Hematopoietic multipotent progenitor cell (in vitro differentiated cells): ENCODE measurements around the gene GCLC. TPM values are rescaled to one million over a fixed set of nuclear protein-coding genes. Genes with fewer than 3 reads are reported as not detected.
A peak's percentile ranks its signal among the peaks of the same experiment; 100 is the strongest.
"Not testable (repeated sequence)": the region's sequence is repeated elsewhere in the genome, so short reads cannot be mapped to it uniquely, and the experiment has no call there.

Source experiments
- DNase-seq, 3 donors: peaks; one replicate each; pipeline ENCODE4 v3.0.0-alpha.2; 2011 to 2015; ENCODE audit warnings: low read depth in 2 of 3, low spot score in 2 of 3
- total RNA-seq: library from RNA; depleted of rRNA; stranded (reverse); fragments of >200 nt; gene quantifications from one replicate; pipeline ENCODE4 v1.2.3, GENCODE V29; 2012

The GCLC gene
- total RNA-seq, 1 donor, result 16.2 TPM

DNA sequence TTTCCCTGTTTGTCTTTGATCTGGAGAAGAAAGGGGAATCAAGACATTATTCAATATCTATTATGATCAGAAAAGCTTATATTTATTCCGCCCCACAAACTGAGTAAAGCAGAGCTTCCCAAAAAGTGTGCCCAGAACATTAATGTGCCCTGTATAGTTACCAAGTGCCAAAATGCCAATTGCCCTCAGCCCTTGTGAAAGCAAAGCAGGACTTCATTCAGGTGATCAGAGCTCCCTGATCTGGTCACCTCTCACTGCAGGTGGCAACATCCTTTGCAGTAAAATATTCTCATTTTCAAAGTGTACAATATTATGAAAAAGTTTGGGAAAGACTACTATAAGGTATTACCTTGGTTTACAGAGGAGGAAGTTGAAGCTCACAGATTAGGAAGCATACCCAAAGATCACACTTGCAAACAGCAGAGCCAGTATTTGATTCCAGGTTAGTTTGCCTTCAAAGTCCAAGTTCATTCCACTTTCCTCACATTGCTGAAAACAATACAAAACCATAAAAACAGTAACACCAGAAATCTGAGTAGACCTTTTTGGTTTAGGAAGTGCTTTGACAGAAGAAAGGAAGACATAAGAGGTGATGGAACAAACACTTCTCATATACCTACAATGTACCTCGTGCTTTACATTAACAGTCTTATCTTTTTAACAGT lies 19.6 kb upstream of the GCLC start:
- no peak for DNase-seq

DNA sequence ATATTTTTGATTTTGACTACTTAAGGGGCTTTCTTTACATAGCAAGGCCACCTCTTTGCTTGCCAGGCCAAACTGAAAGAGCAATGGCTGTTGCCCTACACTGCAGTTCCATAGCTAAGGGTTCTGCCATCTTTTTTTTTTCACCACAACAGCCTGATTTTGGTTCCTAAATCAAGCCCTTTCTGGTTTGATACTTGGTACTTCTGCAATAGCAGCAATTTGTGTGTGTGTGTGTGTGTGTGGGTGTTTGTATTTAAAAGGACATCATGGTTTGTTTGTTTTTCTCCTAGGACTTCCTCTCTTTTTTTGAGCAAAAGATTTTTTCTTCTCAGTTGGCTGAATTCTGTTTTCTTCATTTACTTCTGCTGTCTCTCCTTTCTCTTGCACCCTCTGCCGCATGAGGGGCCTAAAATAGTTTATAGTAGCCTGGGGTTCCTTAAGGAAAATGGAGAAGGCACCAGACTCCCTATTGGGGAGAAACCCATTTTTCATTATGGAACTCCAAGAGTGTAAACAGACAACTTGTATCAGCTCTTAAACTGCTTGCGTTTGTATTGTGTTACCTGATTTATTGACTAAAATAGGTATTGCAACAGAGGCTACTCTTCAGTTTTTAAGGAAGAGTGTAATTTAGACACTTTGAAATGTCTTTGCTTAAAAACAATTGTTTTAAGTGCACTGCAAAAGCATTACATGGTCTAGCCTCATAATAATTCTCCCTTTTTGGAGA lies 12.2 kb upstream of the GCLC start:
- no peak for DNase-seq

DNA sequence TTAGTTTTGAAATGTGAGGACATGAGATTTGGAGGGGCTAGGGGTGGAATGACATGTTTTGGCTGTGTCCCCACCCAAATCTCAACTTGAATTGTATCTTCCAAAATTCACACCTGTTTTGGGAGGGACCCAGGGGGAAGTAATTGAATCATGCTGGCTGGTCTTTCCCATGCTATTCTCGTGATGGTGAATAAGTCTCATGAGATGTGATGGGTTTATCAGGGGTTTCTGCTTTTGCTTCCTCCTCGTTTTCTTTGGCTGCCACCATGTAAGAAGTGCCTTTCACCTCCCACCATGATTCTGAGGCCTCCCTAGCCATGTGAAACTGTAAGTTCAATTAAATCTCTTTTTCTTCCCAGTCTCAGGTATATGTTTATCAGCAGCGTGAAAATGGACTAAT lies 8.7 kb upstream of the GCLC start:
- not testable (repeated sequence) for DNase-seq

DNA sequence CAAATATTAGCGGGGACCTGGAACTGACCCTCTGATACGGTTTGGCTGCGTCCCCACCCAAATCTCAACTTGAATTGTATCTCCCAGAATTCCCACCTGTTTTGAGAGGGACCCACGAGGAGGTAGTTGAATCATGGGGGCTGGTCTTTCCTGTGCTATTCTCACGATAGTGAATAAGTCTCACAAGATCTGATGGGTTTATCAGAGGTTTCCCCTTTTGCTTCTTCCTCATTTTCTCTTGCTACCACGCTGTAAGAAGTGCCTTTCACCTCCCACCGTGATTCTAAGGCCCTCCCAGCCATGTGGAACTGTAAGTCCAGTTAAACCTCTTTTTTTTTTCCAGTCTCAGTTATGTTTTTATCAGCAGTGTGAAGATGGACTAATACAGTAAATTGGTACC lies 6.8 kb upstream of the GCLC start:
- DNase-seq, result peak in 2 of 3 donors; percentile 24 to 55

DNA sequence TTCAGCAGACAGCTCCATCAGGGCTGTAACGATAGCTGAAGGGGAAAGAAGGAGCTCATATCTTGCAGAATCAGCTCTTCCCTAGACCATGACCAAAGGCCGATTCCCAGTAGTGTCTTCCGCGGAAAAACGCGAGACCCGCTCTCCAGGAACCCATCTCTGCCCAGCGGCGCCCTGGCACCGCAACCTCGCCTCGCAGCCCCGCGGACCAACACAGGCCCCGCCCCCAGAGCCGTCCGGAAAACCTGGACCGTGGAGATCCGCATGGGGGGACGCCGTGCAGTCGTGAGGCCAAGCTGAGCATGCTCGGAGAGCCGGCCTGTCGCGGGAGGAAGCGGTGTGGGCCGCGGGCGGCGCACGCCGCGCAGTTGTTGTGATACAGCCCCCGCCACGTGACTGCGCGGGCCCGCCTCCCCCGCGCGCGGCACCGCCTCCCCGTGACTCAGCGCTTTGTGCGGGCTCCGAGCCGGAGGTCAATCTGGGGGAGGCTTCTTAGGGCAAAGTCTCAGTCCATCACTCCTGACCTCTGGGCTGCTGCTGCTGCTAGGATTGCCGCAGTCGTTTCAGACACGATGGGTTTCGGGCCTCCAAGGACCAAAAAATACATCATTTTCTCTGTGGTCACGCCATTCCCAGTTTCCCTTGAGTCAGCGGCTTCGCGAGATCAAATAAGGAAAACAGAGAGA lies 3.1 kb upstream of the GCLC start:
- DNase-seq, result peak; percentile 72 to 98 (median 97)

DNA sequence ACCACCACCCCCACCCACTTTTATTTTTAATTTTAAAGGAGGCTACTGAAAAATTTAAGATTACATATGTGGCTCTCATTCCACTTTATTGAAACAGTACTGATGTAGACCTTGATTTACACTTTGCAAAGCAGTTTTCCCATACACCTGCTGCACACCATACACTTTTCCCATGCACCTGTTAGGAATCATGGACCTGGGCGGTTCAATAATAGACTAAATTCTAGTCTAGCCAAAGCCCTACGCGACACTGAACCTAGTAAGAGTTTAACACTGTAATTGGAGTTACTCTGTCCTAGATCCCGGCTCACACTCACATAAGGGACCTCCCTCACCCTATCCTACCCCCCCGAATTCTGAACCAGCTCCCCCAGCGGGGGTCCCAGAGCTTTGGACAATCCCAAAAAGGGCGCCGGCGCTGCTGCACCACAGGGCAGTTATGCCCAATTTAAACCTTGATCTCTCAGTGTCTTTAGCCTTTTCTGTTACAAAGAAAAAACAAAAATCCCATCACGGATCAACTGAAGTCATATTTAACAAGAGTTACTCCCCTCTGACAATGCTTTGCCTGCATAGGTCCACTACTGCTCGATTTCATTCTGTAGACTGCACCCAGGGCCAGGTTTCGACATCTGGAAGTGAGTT lies 2.4 kb upstream of the GCLC start:
- DNase-seq, result no peak

DNA sequence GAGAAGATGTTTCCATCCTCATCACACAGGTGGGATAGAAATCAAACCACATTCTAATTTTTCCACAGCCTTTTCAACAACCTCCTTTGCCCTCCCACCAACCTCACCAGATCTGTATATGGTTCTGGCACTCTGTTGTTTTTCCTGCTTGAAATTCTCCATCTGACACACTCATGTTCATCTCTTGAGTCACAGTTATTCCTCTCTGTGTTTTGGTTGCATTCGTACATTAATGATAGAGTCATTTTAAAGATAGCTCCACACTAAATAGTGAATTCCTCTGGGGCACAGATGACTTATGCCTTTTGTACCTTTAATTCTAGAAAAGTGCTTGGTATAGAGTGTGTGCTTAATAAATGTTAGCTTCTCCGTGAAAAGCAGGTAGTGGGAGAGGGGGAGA lies 1.4 kb upstream of the GCLC start:
- no peak for DNase-seq

DNA sequence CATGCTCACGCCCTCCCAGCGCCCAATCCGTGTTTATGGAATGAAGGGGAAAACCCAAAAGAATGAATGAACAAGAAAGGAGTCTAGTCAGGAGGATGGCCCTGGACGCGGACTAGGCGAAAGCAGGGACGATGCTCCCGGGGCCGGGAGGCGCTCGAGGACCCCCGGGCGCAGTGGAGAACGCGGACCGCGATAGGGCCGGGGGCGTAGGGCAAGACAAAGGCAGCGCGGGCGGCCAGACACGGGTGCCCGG lies 758 bp downstream of the GCLC start:
- peak in 1 of 3 donors; percentile 15 for DNase-seq

DNA sequence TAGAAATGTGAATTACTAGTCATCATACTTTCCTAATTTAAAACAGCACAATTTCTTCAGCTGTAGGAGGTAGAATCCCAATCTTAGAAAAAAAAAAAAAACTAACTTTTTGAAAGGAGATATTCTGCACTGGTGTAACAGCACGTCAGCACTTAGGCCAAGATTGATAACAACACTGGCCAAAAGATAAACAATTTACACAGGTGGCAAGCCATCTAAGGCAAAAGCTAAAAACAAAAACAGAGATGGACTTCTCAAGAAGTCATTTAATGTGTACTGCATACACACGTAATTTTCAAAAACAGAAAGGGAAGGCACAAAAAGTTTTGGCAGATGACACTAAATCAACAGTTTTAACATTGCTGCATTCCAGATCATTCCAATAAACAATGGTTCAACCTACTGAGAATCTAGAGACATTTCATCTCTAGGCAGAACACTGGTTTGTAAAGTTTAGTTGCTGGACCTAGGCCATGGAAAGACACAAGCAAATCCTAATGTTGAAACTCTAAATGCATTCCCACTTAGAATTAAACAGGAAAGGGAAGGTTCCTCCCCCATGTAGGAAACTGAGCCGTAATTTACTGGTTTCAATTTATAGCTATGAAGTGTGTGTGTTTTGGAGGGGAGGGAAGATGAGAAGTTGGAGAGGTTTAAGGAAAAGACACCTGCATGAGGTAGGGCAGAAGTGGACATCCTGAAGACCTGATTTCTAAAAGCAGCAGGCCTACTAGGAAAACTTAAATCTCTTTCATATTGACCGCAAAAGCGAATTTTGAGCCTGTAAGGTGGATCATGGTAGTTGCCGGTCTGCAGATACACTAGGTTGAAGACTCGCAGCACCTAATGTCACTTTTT lies 1.3 kb downstream of the GCLC start:
- DNase-seq, result no peak

DNA sequence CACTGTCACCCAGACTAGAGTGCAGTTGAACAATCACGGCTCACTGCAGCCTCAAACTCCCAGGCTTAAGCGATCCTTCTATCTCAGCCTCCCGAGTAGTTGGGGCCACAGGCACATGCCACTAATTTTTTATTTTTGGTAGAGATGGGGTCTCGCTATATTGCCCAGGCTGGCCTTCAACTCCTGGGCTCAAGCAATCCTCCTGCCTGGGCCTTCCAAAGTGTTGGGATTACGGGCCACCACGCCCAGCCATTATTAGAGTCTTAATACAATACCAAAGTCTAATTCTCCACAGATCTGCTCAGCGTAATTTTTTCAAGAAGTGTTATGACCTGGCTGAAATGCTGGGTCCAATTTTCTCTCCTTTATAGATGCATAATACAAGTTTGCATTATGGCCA lies 3.0 kb downstream of the GCLC start:
- no peak for DNase-seq

DNA sequence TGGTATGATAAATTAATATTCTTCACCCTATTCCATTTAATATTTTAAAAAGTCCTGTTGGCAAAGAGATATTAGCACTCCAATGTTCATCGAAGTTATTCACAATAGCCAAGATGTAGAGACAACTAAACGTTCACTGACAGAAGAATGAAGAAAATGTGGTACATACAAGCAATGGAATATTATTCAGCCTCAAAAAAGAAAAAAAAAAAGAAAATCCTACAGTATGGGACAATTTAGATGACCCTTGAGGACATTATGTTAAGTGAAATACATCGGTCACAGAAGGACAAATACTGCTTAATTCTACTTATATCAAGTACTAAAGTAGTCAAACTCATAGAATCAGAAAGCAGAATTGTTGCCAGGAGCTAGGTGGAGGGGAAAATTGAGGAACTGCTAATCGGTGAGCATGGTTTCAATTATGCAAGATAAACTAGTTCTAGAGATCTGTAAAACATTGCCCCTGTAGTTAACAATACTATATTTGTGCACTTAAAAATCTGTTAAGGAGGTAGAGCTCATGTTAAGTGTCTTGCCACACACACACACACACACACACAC lies 4.7 kb downstream of the GCLC start:
- no peak for DNase-seq

DNA sequence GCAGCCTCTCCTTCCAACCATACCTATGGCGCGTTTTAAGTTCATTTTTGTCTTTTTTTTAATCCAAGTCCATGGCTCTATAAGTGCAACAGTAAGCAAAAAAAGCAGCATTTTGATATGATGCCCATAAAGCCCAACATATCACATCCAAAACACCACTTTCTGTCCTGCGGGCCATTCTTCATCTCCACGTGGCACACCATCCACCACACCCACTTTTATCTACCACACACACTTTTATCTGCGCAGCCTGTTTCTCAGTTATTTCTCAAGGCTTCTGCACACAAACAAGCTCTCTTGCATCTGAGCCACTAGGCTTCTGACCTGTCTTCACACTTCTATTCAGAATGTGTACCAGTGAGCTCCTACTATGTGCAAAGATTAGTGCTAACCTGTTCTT lies 5.3 kb downstream of the GCLC start:
- no peak for DNase-seq

DNA sequence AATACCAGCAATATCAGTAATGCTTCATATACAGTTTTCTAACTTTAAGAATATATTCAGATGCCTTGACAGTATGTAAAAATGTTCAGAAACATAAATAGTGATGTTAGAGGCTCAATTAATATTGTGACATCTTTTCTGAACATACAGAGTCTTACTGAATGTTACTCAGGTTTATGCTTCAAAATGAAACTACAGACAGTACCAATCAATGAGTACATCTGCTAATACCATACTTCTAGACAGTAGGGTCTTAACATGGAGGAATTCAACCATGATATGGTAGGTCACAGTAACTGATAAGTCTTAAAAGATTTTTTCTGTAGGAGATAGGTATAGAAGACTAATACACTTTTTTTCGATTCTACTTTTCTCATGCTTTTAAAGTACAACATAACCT lies 8.3 kb downstream of the GCLC start:
- no peak for DNase-seq

DNA sequence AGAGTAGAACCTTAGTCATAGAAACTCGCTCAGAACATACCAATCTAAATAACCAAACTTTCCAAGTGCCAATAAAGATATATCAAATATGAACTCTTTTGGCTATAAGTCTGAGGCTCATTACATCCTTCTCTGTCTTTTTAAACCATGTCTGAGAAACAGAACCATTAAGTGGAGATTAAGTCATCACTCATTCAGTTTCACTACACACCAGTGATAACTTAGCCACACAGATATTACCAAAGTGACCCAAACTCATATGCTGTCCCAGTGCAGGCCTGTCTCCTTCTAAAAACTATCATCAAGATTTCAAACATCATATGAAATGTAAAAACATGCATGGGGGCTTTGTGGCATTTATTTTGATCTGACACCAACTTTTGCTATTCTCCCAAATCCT lies 12.0 kb downstream of the GCLC start:
- no peak for DNase-seq

DNA sequence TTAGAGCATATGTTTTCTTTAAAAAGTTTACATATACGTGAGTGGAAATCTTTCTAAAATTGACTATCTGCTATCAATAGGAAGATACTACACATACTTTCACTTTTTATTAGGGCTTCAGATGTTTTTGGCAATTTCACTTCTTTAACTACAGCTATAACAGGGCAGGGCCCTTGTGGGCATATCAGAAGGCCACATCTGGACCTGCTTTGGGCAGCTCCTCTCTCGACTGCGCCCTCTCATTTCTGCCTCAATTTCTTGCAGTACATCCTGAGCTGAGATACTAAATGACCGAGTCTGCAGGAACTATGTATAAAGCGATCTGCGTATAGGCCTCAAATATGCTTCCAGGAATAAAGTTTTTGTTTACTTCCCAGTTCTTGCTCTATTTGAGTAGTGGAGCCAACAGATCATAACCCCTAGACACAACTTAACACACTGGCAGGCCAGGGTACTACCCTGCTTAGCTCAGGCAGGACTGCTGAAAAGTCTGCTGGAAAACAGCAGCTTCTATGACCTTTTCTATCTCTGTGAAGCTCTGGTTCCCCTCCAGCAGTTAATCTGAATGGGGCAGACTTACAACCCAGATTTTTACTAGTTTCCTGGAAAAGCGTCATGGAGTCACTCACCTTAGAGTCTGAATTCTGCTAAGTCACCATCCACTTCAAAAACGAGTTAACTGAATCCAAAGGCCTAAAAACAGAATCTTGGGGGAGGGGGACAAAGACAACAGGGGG lies 12.7 kb downstream of the GCLC start:
- DNase-seq, result peak in 2 of 3 donors; percentile 33 to 45

DNA sequence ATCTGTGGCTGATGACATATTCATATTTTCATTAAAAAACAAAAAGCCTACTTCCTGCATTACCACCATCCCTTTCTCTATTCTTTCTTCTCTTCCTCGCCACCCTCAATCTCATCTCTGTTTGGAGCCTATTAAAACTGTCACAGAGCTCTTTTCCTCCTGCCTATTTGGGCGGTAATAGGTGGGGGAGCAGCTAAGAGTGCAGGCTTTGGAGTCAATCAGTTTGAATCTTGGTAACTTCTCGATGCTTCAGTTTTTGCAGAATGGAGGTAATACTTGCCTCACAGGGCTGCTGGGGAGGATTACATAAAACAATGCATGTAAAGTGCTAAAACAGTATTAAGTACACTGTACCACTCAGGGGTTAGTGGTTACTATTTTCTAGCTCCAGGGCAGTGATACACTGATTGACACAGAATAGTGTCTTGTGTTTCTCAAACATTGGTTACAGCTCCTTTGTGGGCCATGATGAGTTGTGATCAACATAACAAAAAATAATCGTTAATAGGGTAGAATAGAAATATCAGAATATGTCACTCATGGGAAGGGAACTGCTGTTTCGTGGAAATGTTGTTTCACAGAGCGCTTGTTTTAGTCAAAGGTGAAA lies 14.0 kb downstream of the GCLC start:
- no peak for DNase-seq

DNA sequence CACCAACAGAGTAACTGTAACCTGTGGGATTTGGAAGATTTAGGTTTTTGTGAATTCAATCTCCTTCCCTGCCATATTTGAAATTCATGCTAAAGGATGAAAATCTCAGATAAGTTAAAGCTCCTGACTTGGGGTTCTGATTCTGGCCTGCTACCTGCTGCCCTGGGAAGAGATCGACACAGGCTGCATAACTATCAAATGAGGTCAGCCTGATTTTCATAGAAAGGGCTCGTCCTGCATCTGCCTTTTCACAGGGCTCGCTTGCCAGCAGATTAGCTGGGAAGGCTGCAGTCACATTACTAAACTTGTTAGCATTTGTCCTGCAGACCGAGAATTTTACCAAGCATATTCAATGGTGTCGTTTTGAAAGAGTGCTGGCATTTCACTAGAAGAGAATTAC lies 14.6 kb downstream of the GCLC start:
- DNase-seq, result no peak

DNA sequence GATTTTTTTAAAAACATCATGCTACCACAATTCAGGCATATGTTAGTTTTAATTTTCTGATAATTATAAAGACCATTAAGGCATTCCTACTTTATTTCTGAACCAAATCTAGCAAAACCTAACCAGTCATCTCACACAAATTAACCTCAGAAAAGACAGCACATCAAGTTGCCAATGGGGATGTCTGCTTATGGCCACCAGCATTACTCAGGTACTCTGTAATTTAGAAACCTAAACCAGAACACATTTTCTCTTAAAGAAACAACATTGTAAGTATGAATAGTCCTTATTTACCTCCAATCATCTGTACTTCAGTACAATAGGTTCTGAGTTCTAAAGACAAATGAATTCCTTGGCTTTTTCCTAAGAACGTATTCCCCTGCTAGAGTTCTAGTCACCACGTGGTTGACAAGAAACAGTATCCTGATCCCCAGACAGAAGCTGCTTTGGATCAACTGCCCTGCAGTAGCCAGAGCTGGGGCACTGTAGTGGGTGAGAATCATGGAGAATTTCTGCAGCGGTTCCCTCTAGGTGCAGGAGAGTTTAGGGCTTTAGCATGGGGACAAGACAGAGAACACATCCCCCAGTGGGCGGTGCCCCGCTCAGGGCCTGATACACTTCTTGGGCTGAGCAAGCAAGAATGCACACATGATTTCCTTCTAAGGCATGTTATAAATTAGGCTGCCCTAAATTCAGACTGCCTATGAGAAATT lies 15.4 kb downstream of the GCLC start:
- DNase-seq, result no peak

DNA sequence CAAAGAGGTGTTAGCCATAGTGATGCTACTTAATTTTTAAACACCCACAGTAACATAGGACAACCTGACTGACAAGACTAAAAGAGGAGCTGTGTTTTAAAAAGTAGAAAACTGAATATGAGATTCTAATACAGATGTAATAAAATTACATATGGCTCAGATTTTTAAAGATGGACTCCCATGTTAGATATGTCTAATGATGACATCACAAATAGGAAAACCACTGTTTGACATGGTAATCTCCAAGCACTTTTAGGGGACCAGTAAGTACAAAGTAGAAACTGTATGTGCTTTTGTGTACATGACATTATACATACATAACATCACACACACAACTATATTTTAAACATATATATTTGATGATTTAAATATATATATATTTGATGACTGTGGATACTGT lies 16.8 kb downstream of the GCLC start:
- DNase-seq, result no peak
